Measurements from ENCODE around the gene PLA2G2A.
"Not testable (repeated sequence)": the region's sequence is repeated elsewhere in the genome, so short reads cannot be mapped to it uniquely, and the experiment has no call there.

Gene PLA2G2A

DNA sequence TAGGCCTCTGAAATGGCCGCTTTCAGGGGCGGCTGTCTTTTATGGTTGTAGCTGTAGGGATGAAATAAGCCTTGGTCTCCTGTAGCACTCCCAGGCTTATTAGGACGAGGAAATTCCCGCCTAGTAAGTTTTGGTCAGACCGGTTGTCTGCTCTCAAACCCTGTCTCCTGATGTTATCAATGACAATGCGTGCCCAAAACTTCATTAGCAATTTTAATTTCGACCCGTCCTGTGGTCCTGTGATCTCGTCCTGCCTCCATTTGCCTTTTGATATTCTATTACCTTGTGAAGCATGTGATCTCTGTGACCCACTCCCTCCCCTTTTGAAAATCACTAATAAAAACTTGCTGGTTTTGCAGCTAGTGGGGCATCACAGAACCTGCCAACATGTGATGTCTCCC, 10.8 kb upstream of the PLA2G2A start:
- not testable (repeated sequence) for H3K9ac ChIP-seq (ENCODE audit: low read depth in 1 of 2, low read length in 2 of 2); H3K4me1 ChIP-seq (ENCODE audit: control insufficient read depth in 2 of 2, insufficient read depth in 2 of 2, low read length in 2 of 2); H3K27me3 ChIP-seq (ENCODE audit: control insufficient read depth in 2 of 2, insufficient read depth in 2 of 2, low read length in 2 of 2); H3K9me3 ChIP-seq (ENCODE audit: control insufficient read depth in 2 of 2, low read length in 2 of 2); H3K4me3 ChIP-seq (ENCODE audit: low read length in 2 of 2); H3K36me3 ChIP-seq (ENCODE audit: control insufficient read depth in 2 of 2, insufficient read depth in 2 of 2, low read length in 2 of 2); H3K27ac ChIP-seq (ENCODE audit: low read depth in 2 of 2, low read length in 2 of 2)

DNA sequence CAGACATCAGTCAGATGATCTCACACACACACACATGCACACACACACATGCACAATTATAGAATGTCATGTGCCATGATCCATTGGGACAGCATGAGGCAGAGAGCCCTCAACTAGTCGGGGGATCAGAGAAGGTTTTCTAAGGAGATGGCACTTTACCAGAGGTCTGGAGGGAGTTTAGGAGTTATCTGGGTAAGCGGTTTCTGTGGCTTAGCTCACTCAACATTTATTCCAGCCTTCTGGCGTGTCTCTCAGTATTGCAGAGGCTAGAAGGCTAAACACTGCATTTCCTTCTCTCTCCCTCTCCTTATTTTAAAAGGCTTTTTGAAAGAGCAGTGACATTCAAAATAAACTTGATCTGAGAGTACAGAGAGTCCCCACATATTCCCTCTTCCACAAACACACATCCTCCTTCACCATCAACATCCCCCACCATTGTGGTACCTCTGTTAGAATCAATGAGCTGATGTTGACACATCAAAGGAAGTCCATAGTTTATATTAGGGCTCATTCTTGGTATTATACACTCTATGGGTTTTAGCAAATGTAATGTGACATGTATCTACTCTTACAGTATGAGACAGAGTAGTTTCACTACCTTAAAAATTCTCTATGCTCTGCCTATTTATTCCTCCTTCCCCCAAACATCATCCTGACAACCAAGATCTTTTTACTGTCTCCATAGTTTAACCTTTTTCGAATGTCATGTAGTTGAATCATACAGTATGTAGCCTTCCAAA, 9.0 kb upstream of the PLA2G2A start:
- Histone ChIP-seq H3K36me3 (ENCODE audit: control insufficient read depth in 2 of 2, insufficient read depth in 2 of 2, low read length in 2 of 2) (no peaks in the 10 kb centered on the region), H3K27me3 (ENCODE audit: control insufficient read depth in 2 of 2, insufficient read depth in 2 of 2, low read length in 2 of 2) (no peaks in the 10 kb centered on the region), H3K9ac (ENCODE audit: low read depth in 1 of 2, low read length in 2 of 2) (no peak overlapping the region), H3K4me1 (ENCODE audit: control insufficient read depth in 2 of 2, insufficient read depth in 2 of 2, low read length in 2 of 2) (no peaks in the 10 kb centered on the region), H3K4me3 (ENCODE audit: low read length in 2 of 2) (no peak overlapping the region), H3K9me3 (ENCODE audit: control insufficient read depth in 2 of 2, low read length in 2 of 2) (no peaks in the 10 kb centered on the region), H3K27ac (ENCODE audit: low read depth in 2 of 2, low read length in 2 of 2) (no peak overlapping the region)

DNA sequence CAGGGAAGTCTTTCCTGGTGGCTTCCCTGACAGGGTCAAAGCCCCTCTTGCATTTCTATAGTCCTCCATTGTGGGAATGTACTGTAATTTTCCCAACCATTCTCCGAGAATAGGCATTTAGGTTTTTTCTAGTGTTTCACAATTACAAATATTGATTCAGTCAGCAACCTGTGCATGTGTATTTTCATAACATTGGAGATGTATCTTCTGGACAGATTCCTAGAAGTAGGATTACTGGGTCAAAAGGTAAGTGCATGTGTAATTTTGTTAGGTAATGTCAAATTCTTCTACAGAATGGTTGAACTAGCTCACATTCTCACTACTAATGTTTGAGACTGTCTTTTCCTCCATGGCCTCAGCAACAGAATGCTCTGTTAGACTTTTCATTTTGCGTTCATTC, 8.3 kb upstream of the PLA2G2A start:
- Histone ChIP-seq H3K36me3 (ENCODE audit: control insufficient read depth in 2 of 2, insufficient read depth in 2 of 2, low read length in 2 of 2) (no peaks in the 10 kb centered on the region), H3K27ac (ENCODE audit: low read depth in 2 of 2, low read length in 2 of 2) (no peak overlapping the region), H3K9ac (ENCODE audit: low read depth in 1 of 2, low read length in 2 of 2) (no peak overlapping the region), H3K9me3 (ENCODE audit: control insufficient read depth in 2 of 2, low read length in 2 of 2) (no peaks in the 10 kb centered on the region), H3K4me1 (ENCODE audit: control insufficient read depth in 2 of 2, insufficient read depth in 2 of 2, low read length in 2 of 2) (no peaks in the 10 kb centered on the region), H3K27me3 (ENCODE audit: control insufficient read depth in 2 of 2, insufficient read depth in 2 of 2, low read length in 2 of 2) (no peaks in the 10 kb centered on the region), H3K4me3 (ENCODE audit: low read length in 2 of 2) (no peak overlapping the region)

DNA sequence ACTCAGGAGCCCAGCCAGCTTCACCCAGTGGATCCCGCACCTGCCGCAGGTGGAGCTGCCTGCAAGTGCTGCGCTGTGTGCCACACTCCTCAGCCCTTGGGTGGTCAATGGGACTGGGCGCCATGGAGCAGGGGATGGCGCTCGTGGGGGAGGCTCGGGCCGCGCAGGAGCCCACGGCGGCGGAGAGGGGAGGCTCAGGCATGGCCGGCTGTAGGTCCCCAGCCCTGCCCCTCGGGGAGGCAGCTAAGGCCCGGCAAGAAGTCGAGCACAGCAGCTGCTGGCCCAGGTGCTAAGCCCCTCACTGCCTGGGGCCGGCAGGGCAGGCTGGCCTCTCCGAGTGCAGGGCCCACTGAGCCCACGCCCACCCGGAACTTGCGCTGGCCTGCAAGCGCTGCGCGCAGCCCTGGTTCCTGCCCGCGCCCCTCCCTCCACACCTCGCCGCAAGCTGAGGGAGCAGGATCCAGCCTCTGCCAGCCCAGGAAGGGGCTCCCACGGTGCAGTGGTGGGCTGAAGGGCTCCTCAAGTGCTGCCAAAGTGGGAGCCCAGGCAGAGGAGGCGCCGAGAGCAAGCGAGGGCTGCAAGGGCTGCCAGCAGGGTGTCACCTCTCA, 5.1 kb upstream of the PLA2G2A start:
- not testable (repeated sequence) for H3K9me3 ChIP-seq (ENCODE audit: control insufficient read depth in 2 of 2, low read length in 2 of 2); H3K36me3 ChIP-seq (ENCODE audit: control insufficient read depth in 2 of 2, insufficient read depth in 2 of 2, low read length in 2 of 2); H3K27ac ChIP-seq (ENCODE audit: low read depth in 2 of 2, low read length in 2 of 2); H3K4me3 ChIP-seq (ENCODE audit: low read length in 2 of 2); H3K9ac ChIP-seq (ENCODE audit: low read depth in 1 of 2, low read length in 2 of 2); H3K27me3 ChIP-seq (ENCODE audit: control insufficient read depth in 2 of 2, insufficient read depth in 2 of 2, low read length in 2 of 2)
- H3K4me1 ChIP-seq (ENCODE audit: control insufficient read depth in 2 of 2, insufficient read depth in 2 of 2, low read length in 2 of 2) = peaks cover 24 to 30% of the 10 kb centered on the region in 2 donors

DNA sequence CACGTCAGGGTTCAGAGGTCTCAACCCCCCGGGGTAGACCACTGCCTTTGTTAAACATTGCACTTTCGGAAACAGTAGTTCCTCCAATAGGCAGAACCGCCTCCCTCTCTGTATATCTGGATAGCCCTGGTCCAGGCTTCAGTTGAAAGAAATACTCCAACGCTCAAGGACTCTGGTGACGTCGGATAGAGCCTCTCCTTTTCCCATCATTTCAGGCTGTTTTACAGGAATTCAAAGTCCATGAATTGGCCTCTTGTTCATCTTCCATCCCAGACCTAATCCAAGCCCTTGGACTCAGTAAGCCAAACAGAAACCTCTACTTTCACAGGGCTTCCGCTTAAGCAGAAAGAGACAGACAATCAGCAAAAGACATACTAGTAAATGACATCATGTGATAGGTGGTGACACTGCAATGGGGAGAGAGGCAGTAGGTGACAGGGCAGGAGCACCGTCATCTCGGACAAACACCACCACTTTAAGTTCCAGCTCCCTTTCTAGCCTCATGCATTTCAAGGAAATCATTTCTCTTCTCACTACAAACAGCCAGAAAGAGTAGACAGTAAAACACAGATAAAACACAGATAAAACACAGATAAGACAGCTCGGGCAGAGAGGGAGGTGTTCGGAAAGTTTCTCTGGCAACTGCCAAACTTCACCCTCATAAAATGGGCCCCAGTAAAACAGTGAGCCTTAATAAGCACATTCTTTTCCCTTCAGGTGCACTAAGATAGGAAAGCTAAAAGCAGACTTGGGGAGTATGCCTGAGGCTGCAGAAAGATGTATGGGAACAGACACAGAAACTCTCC, 2.3 kb upstream of the PLA2G2A start:
- Histone ChIP-seq H3K9ac (ENCODE audit: low read depth in 1 of 2, low read length in 2 of 2) (peak overlapping the region in 1 of 2 donors; percentile 28), H3K27me3 (ENCODE audit: control insufficient read depth in 2 of 2, insufficient read depth in 2 of 2, low read length in 2 of 2) (no peaks in the 10 kb centered on the region), H3K4me3 (ENCODE audit: low read length in 2 of 2) (peak overlapping the region in 1 of 2 donors; percentile 38), H3K27ac (ENCODE audit: low read depth in 2 of 2, low read length in 2 of 2) (peak overlapping the region; percentile 46 to 75), H3K9me3 (ENCODE audit: control insufficient read depth in 2 of 2, low read length in 2 of 2) (no peaks in the 10 kb centered on the region), H3K4me1 (ENCODE audit: control insufficient read depth in 2 of 2, insufficient read depth in 2 of 2, low read length in 2 of 2) (peaks cover 27 to 55% of the 10 kb centered on the region in 2 donors), H3K36me3 (ENCODE audit: control insufficient read depth in 2 of 2, insufficient read depth in 2 of 2, low read length in 2 of 2) (no peaks in the 10 kb centered on the region)

DNA sequence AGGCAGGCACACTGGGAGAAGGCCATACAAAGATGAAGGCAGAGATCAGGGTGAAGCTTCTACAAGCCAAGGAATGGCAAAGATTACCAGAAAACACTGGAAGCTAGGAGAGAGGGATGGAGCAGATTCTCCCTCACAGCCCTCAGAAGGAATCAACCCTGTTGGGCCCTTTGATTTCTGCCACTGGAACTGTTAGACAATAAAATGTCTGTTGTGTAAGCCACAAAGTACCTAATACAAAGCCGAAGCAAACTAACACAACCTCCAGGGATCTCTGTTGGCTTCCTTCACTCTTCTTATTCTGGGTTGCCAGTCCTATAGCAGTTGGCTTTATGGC, 1.7 kb upstream of the PLA2G2A start:
- peak overlapping the region; percentile 16 to 17 for H3K4me3 ChIP-seq (ENCODE audit: low read length in 2 of 2)
- no peaks in the 10 kb centered on the region for H3K9me3 ChIP-seq (ENCODE audit: control insufficient read depth in 2 of 2, low read length in 2 of 2)
- no peaks in the 10 kb centered on the region for H3K36me3 ChIP-seq (ENCODE audit: control insufficient read depth in 2 of 2, insufficient read depth in 2 of 2, low read length in 2 of 2)
- H3K27ac ChIP-seq (ENCODE audit: low read depth in 2 of 2, low read length in 2 of 2) = peak overlapping the region; percentile 46 to 75
- H3K9ac ChIP-seq (ENCODE audit: low read depth in 1 of 2, low read length in 2 of 2) = peak overlapping the region in 1 of 2 donors; percentile 28
- H3K4me1 ChIP-seq (ENCODE audit: control insufficient read depth in 2 of 2, insufficient read depth in 2 of 2, low read length in 2 of 2) = peaks cover 27 to 59% of the 10 kb centered on the region in 2 donors
- H3K27me3 ChIP-seq (ENCODE audit: control insufficient read depth in 2 of 2, insufficient read depth in 2 of 2, low read length in 2 of 2) = no peaks in the 10 kb centered on the region

DNA sequence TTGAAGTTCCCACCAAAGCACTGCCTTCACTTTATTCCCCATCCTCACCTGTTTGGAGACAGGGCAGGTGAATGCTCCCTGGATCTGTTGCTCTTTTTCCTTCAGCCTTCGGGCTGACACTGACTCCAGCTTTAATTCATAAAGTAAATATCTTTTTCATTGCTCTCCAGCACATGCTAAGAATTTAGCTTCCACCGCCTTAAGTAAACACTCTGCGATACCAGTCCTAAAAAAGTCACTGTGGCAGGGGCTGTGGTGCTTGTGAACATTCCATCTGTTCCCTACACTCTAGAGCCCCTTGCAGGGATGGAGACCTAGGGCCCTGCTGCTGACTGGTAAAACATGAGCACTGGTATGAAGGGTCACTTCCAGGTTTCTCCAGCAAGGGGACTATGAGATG, 896 bp upstream of the PLA2G2A start:
- Histone ChIP-seq H3K9me3 (ENCODE audit: control insufficient read depth in 2 of 2, low read length in 2 of 2) (no peaks in the 10 kb centered on the region), H3K27ac (ENCODE audit: low read depth in 2 of 2, low read length in 2 of 2) (peak overlapping the region; percentile 46 to 75), H3K36me3 (ENCODE audit: control insufficient read depth in 2 of 2, insufficient read depth in 2 of 2, low read length in 2 of 2) (no peaks in the 10 kb centered on the region), H3K27me3 (ENCODE audit: control insufficient read depth in 2 of 2, insufficient read depth in 2 of 2, low read length in 2 of 2) (no peaks in the 10 kb centered on the region), H3K4me1 (ENCODE audit: control insufficient read depth in 2 of 2, insufficient read depth in 2 of 2, low read length in 2 of 2) (peaks cover 27 to 61% of the 10 kb centered on the region in 2 donors), H3K9ac (ENCODE audit: low read depth in 1 of 2, low read length in 2 of 2) (peak overlapping the region in 1 of 2 donors; percentile 5), H3K4me3 (ENCODE audit: low read length in 2 of 2) (peak overlapping the region; percentile 14 to 44)

DNA sequence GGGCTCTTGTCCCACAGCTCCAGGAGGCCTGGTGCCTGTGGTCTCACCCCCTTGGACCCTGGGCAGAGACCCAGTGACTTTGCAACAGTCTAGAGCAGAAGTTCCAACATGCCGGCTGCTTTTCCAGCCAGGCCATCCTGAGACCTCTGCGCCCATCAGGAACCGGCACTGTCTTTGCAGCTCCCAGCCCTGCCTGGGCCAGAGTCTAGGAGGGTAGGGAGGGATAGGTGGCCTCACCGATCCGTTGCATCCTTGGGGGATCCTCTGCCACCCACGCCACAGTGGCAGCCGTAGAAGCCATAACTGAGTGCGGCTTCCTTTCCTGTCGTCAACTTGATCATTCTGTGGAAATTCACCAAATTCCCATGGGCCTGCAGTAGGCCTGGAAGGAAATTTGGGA, 1.3 kb downstream of the PLA2G2A start:
- Histone ChIP-seq H3K36me3 (ENCODE audit: control insufficient read depth in 2 of 2, insufficient read depth in 2 of 2, low read length in 2 of 2) (no peaks in the 10 kb centered on the region), H3K4me3 (ENCODE audit: low read length in 2 of 2) (no peak overlapping the region), H3K27ac (ENCODE audit: low read depth in 2 of 2, low read length in 2 of 2) (no peak overlapping the region), H3K27me3 (ENCODE audit: control insufficient read depth in 2 of 2, insufficient read depth in 2 of 2, low read length in 2 of 2) (no peaks in the 10 kb centered on the region), H3K4me1 (ENCODE audit: control insufficient read depth in 2 of 2, insufficient read depth in 2 of 2, low read length in 2 of 2) (peaks cover 27 to 66% of the 10 kb centered on the region in 2 donors), H3K9ac (ENCODE audit: low read depth in 1 of 2, low read length in 2 of 2) (no peak overlapping the region), H3K9me3 (ENCODE audit: control insufficient read depth in 2 of 2, low read length in 2 of 2) (no peaks in the 10 kb centered on the region)

DNA sequence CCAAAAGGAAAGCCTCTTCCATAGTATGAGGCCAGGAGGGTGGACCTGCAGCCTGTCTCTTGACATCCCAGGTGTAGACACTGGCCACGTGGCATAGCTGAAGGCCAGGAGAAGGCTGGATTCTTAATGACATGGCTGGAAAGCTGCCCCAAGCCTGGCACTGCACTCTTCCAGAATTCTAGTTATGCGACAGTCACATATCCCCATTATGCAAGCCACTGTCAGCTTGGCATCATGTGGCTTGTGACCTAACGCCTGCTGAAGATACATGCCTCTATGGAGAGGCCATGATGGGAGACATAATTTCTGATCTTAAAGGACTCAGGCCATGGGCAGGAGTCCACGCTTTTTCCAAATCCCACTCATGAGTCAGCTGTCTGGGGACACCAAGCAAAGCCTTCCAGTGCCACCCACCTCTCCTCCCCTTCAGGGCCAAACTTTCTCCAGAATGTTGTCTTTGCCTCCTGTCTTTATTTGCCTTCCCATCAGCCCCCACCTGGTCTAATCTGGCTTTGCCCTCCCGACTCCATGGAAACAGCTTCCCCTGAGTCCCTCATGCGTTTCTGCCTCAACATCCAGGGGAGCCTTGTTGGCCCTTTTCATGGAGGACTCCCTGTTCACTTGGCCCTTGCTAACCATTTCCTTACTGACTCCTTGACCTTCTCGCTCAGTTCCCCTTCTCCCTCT, 3.0 kb downstream of the PLA2G2A start:
- Histone ChIP-seq H3K27me3 (ENCODE audit: control insufficient read depth in 2 of 2, insufficient read depth in 2 of 2, low read length in 2 of 2) (no peaks in the 10 kb centered on the region), H3K27ac (ENCODE audit: low read depth in 2 of 2, low read length in 2 of 2) (no peak overlapping the region), H3K4me3 (ENCODE audit: low read length in 2 of 2) (no peak overlapping the region), H3K36me3 (ENCODE audit: control insufficient read depth in 2 of 2, insufficient read depth in 2 of 2, low read length in 2 of 2) (no peaks in the 10 kb centered on the region), H3K4me1 (ENCODE audit: control insufficient read depth in 2 of 2, insufficient read depth in 2 of 2, low read length in 2 of 2) (peaks cover 21 to 55% of the 10 kb centered on the region in 2 donors), H3K9me3 (ENCODE audit: control insufficient read depth in 2 of 2, low read length in 2 of 2) (no peaks in the 10 kb centered on the region), H3K9ac (ENCODE audit: low read depth in 1 of 2, low read length in 2 of 2) (no peak overlapping the region)

Measured in mucosa of rectum (tissue), 2 donors.